Osteocyte (in vitro differentiated cells): Measurements from ENCODE around the gene IMPACT. TPM values are rescaled to one million over a fixed set of nuclear protein-coding genes. Genes with fewer than 3 reads are reported as not detected.

ENCODE experiments used
- DNase-seq: peaks from one replicate; pipeline ENCODE4 v3.0.0; 2021; ENCODE audit warnings: mixed read lengths; ENCODE audit not compliant: unreplicated experiment; ENCODE audit errors: extremely low spot score
- H3K27ac Mint-ChIP-seq: one replicate; pipeline ENCODE4 v1.8.0; 2021; ENCODE audit warnings: mild to moderate bottlenecking, mixed read lengths; ENCODE audit not compliant: unreplicated experiment
- H3K27me3 Mint-ChIP-seq: one replicate; pipeline ENCODE4 v1.8.0; 2021; ENCODE audit warnings: mixed read lengths; ENCODE audit not compliant: unreplicated experiment
- H3K36me3 Mint-ChIP-seq: one replicate; pipeline ENCODE4 v1.8.0; 2021; ENCODE audit warnings: mixed read lengths; ENCODE audit not compliant: unreplicated experiment
- H3K4me1 Mint-ChIP-seq: one replicate; pipeline ENCODE4 v1.8.0; 2021; ENCODE audit warnings: mixed read lengths; ENCODE audit not compliant: unreplicated experiment
- H3K4me3 Mint-ChIP-seq: one replicate; pipeline ENCODE4 v1.8.0; 2021; ENCODE audit warnings: mild to moderate bottlenecking, moderate library complexity, mixed read lengths; ENCODE audit not compliant: unreplicated experiment
- H3K9me3 Mint-ChIP-seq: one replicate; pipeline ENCODE4 v1.8.0; 2021; ENCODE audit warnings: mixed read lengths; ENCODE audit not compliant: unreplicated experiment
- CTCF ChIP-seq: fragments of 200-600 bp; sonication (generic); IDR thresholded peaks from 2 replicates; pipeline ENCODE4 v1.5.0; 2021; ENCODE audit warnings: antibody characterized with exemption, mild to moderate bottlenecking, moderate library complexity
- total RNA-seq: library from RNA; stranded (reverse); gene quantifications from 2 replicates; pipeline ENCODE4 v1.2.1, GENCODE V29; 2021

The IMPACT gene
- total RNA-seq, 1 donor from 2014 or later = 53.0 TPM

- no peaks in the 10 kb centered on the region for H3K36me3 Mint-ChIP-seq
- H3K4me3 Mint-ChIP-seq = no peak overlapping the region
- TF ChIP-seq CTCF = no peak
- no peaks in the 10 kb centered on the region for H3K27me3 Mint-ChIP-seq
- DNase-seq = no peak
- no peak overlapping the region for H3K27ac Mint-ChIP-seq
- no peaks in the 10 kb centered on the region for H3K9me3 Mint-ChIP-seq
- H3K4me1 Mint-ChIP-seq = no peaks in the 10 kb centered on the region
Measured at GRCh38 chr18:24462838-24463775, 36.6 kb downstream of the IMPACT start.

DNA sequence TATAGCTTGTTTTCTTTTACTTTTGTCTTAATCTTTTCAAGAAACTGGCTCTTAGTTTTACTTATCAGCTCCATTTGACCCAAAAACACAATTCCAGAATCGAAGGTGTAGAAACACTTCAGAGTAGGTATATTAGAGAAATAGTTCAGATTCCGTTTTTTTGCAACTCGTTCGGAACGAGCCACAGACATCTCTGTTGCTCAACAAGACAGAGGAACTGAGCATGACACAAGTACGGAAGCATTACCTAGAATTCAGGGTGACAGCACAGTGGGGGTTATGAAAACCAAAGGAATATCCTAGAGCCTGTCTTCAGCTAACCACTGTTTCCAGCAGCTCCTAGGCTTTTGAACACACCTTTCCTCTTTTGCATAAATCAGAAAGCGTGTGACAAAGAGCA lies 39.0 kb downstream of the IMPACT start:
- H3K4me1 Mint-ChIP-seq = no peaks in the 10 kb centered on the region
- H3K36me3 Mint-ChIP-seq = no peaks in the 10 kb centered on the region
- no peak overlapping the region for H3K27ac Mint-ChIP-seq
- H3K4me3 Mint-ChIP-seq = no peak overlapping the region
- no peaks in the 10 kb centered on the region for H3K27me3 Mint-ChIP-seq
- no peak for TF ChIP-seq CTCF
- no peak for DNase-seq
- H3K9me3 Mint-ChIP-seq = no peaks in the 10 kb centered on the region

DNA sequence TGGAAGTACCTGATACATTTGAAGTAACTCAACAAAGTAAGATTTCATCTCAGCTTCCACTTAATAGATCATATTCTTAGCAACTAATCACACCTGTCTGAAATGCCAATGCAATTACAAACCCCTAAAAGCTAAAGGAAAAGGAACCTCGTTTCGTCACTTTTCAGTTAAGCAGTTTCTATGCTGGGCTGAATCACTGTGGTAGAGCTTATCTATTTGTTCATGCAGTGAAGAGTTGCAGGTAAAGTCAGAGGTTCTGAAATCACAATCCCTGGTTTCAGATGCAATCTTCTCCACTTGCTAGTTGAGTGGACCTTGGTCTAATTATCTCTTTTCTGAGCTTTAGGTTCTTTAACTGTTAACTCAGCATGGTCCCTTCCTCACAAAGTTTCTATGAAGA lies 40.3 kb downstream of the IMPACT start:
- no peak overlapping the region for H3K27ac Mint-ChIP-seq
- H3K9me3 Mint-ChIP-seq = no peaks in the 10 kb centered on the region
- DNase-seq = no peak
- no peaks in the 10 kb centered on the region for H3K4me1 Mint-ChIP-seq
- no peak overlapping the region for H3K4me3 Mint-ChIP-seq
- no peaks in the 10 kb centered on the region for H3K36me3 Mint-ChIP-seq
- TF ChIP-seq CTCF = no peak
- no peaks in the 10 kb centered on the region for H3K27me3 Mint-ChIP-seq

DNA sequence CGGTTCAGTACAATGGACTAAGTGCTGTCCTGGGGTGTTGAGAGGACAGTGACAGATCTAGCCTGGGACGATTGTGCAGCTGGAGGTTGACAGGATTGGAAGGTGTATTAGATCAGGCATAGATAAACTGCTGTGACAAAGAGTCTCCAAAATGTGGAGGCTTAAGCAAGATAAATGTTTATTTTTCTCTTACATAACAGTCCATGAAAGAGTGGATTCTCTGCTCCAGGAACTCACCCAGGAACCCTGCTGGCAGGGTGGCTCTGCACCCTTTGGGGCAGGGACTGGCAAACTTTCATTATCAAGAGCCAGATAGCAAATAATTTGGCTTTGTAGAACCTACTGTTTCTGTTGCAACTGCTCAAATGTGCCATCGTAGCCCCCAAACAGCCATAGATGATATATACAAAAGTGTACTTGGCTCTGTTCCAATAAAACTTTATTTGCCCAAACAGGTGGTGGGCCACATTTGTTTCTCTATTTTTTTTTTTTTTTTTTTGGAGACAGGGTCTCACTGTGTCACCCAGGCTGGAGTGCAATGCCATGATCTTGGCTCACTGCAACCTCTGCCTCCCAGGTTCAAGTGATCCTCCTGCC lies 43.6 kb downstream of the IMPACT start:
- Mint-ChIP-seq H3K4me3 (no peak overlapping the region), H3K27me3 (no peaks in the 10 kb centered on the region), H3K9me3 (no peaks in the 10 kb centered on the region), H3K27ac (no peak overlapping the region), H3K4me1 (peaks cover 2% of the 10 kb centered on the region), H3K36me3 (no peaks in the 10 kb centered on the region)
- TF ChIP-seq CTCF = no peak
- DNase-seq = no peak

DNA sequence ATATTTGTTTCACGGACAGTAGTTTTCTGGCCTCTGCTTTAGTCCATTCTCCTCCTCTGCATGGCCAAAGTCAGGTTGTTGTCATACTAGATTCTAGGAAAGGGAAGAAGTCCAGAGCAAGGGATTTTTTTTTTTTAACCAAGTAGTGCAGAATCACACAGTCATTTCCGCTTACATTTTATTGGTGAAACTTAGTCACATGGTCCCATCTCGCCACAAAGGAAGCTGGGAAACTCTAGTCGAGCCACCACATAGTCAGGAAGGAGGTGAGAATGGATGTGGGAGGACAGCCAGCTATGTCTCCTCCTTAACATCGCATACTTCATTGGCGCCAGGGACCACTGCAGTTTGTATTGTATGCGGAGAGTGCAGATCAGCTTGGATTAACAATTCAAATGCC lies 44.3 kb downstream of the IMPACT start:
- H3K9me3 Mint-ChIP-seq = no peaks in the 10 kb centered on the region
- no peak for DNase-seq
- no peak overlapping the region for H3K27ac Mint-ChIP-seq
- H3K27me3 Mint-ChIP-seq = no peaks in the 10 kb centered on the region
- no peak overlapping the region for H3K4me3 Mint-ChIP-seq
- H3K4me1 Mint-ChIP-seq = peaks cover 2% of the 10 kb centered on the region
- no peak for TF ChIP-seq CTCF
- no peaks in the 10 kb centered on the region for H3K36me3 Mint-ChIP-seq
